H1 (cell line): ENCODE measurements around the gene ATOH8. TPM values are rescaled to one million over a fixed set of nuclear protein-coding genes. Genes with fewer than 3 reads are reported as not detected.

Experiments used
- CHD1 ChIP-seq: IDR thresholded peaks from 2 replicates; pipeline ENCODE4 v1.6.1; 2012; ENCODE audit warnings: low read depth, low read length, improper control_type of control experiment
- HDAC6 ChIP-seq: IDR thresholded peaks from one replicate; pipeline ENCODE4 v1.7.1; 2012; ENCODE audit warnings: low read depth, mild to moderate bottlenecking, inconsistent platforms, low read length, moderate library complexity
- polyA plus RNA-seq, 7 experiments: library from polyadenylated mRNA; depleted of rRNA in 3 of 7; stranded (reverse) in 5 of 7; unstranded in 2 of 7; fragments of >200 nt in 5 of 7; fragments of 200-250 nt in 2 of 7; gene quantifications; 1 replicate in 5 of 7; 2 replicates in 1 of 7; 4 replicates in 1 of 7; pipeline versions ENCODE4 v1.2.1 to v1.2.3, GENCODE V29; 2011 to 2013; ENCODE audit warnings: missing spikeins in 2 of 7, mixed read lengths in 2 of 7
- total RNA-seq: library from RNA; stranded (reverse); fragmentation: NEBNext Ultra II Directional; extraction: Animal tissue kit (Norgen Biotek cat#: 25700); gene quantifications from 2 replicates; pipeline ENCODE4 v1.2.1, GENCODE V29; 2021

Gene ATOH8
- total and polyA plus RNA-seq, 2 of the 8 experiments (the other 6 are each of a cell fraction or from before 2014, with no cell fraction given), result 0.50 to 0.53 TPM

GRCh38 chr2:85759257-85759613 is 5.4 kb downstream of the ATOH8 start (continued):
- TF ChIP-seq HDAC6 (no peak), CHD1 (no peak)
